ENCODE results near the gene TMEM235.

Gene TMEM235

GRCh38 chr17:78289004-78289403 is 57.6 kb downstream of the TMEM235 start:
- Mint-ChIP-seq H3K27ac (peak overlapping the region in 1 of 2 donors; percentile 79), H3K27me3 (no peaks in the 10 kb centered on the region), H3K4me1 (no peaks in the 10 kb centered on the region), H3K4me3 (no peak overlapping the region), H3K9me3 (no peaks in the 10 kb centered on the region)
- DNase-seq: no peak
- no peak for ATAC-seq

GRCh38 chr17:78289802-78290363 is 58.5 kb downstream of the TMEM235 start:
- peak; percentile 67 to 77 for DNase-seq
- no peaks in the 10 kb centered on the region for H3K27me3 Mint-ChIP-seq
- no peak overlapping the region for H3K4me3 Mint-ChIP-seq
- H3K27ac Mint-ChIP-seq: no peak overlapping the region
- peak; percentile 99 for ATAC-seq
- H3K9me3 Mint-ChIP-seq: no peaks in the 10 kb centered on the region
- no peaks in the 10 kb centered on the region for H3K4me1 Mint-ChIP-seq

Data from stimulated activated naive CD8-positive, alpha-beta T cell treated with anti-CD3 and anti-CD28 coated beads, Interleukin-15, amount 100 ng/mL, for 72 hours (primary cell).